Hematopoietic multipotent progenitor cell treated with erythropoietin and hydrocortisone succinate and interleukin-3 and kit ligand, for 4 days (in vitro differentiated cells): ENCODE data around the gene CITED4.

ENCODE experiments used
- DNase-seq: peaks from one replicate; pipeline ENCODE4 v3.0.0-alpha.2; 2015

Gene CITED4

GRCh38 chr1:40831001-40831732 is 31.0 kb downstream of the CITED4 start:
- no peak for DNase-seq

GRCh38 chr1:40830419-40830943 is 31.7 kb downstream of the CITED4 start:
- DNase-seq = no peak

GRCh38 chr1:40829631-40830245 is 32.4 kb downstream of the CITED4 start:
- DNase-seq = no peak

- DNase-seq = peak; percentile 59
Observed at GRCh38 chr1:40825996-40826395, 36.2 kb downstream of the CITED4 start.

GRCh38 chr1:40825435-40825788 is 36.8 kb downstream of the CITED4 start:
- peak; percentile 64 for DNase-seq

- no peak for DNase-seq
Observed at GRCh38 chr1:40824591-40825434, 37.4 kb downstream of the CITED4 start.

GRCh38 chr1:40823983-40824382 is 38.2 kb downstream of the CITED4 start:
- no peak for DNase-seq

GRCh38 chr1:40823345-40823744 is 38.8 kb downstream of the CITED4 start:
- no peak for DNase-seq

GRCh38 chr1:40822890-40823289 is 39.3 kb downstream of the CITED4 start:
- DNase-seq = no peak

GRCh38 chr1:40820911-40821693 is 41.1 kb downstream of the CITED4 start:
- DNase-seq = peak; percentile 95

- DNase-seq = peak; percentile 80
Observed at GRCh38 chr1:40820251-40820797, 41.8 kb downstream of the CITED4 start.

- DNase-seq = no peak
Observed at GRCh38 chr1:40819101-40819500, 43.1 kb downstream of the CITED4 start.

- DNase-seq = peak; percentile 96
Observed at GRCh38 chr1:40818264-40818961, 43.8 kb downstream of the CITED4 start.

GRCh38 chr1:40817791-40818263 is 44.3 kb downstream of the CITED4 start:
- no peak for DNase-seq

- no peak for DNase-seq
Observed at GRCh38 chr1:40815420-40815819, 46.7 kb downstream of the CITED4 start.
